Loucy (cell line): ENCODE measurements around the gene RAMAC.

Experiments
- H2AFZ ChIP-seq: fragments of 200-600 bp; sonication (generic); 2 replicates; pipeline ENCODE4 v1.6.0; 2016; ENCODE audit warnings: antibody characterized with exemption, mild to moderate bottlenecking, low read length, moderate library complexity
- H3F3A ChIP-seq: fragments of 200-600 bp; 2 replicates; pipeline ENCODE4 v1.6.0; 2016; ENCODE audit warnings: antibody characterized with exemption, low read depth, mild to moderate bottlenecking
- H3K27me3 ChIP-seq: fragments of 200-600 bp; sonication (generic); 2 replicates; pipeline ENCODE4 v1.6.1; 2014; ENCODE audit warnings: low read length, mild to moderate bottlenecking; ENCODE audit not compliant: insufficient read depth, poor library complexity, severe bottlenecking
- H3K36me3 ChIP-seq: fragments of 200-600 bp; sonication (generic); 2 replicates; pipeline ENCODE4 v1.6.1; 2016; ENCODE audit warnings: low read length; ENCODE audit not compliant: insufficient read depth
- H3K4me1 ChIP-seq: fragments of 200-600 bp; sonication (generic); 2 replicates; pipeline ENCODE4 v1.5.1; 2014; ENCODE audit warnings: low read length, mild to moderate bottlenecking; ENCODE audit not compliant: insufficient read depth, poor library complexity, severe bottlenecking
- H3K4me2 ChIP-seq: fragments of 200-600 bp; sonication (generic); 2 replicates; pipeline ENCODE4 v1.6.0; 2014; ENCODE audit warnings: antibody characterized with exemption, low read length, low read depth, mild to moderate bottlenecking; ENCODE audit not compliant: poor library complexity, severe bottlenecking
- H3K4me3 ChIP-seq: fragments of 200-600 bp; sonication (generic); 2 replicates; pipeline ENCODE4 v1.5.1; 2014; ENCODE audit warnings: low read length, mild to moderate bottlenecking, mixed read lengths; ENCODE audit not compliant: poor library complexity, severe bottlenecking
- H3K79me2 ChIP-seq: fragments of 200-600 bp; sonication (generic); 2 replicates; pipeline ENCODE4 v1.6.1; 2014; ENCODE audit warnings: low read length; ENCODE audit not compliant: insufficient read depth
- H3K9ac ChIP-seq: fragments of 200-600 bp; sonication (generic); 2 replicates; pipeline ENCODE4 v1.6.0; 2014; ENCODE audit warnings: mild to moderate bottlenecking, low read depth, low read length, moderate library complexity; ENCODE audit not compliant: poor library complexity, severe bottlenecking
- H3K9me2 ChIP-seq: fragments of 200-600 bp; sonication (generic); replicated peaks from 2 replicates; pipeline ENCODE4 v1.6.1; 2016; ENCODE audit warnings: low read depth, low read length, mixed read lengths
- H3K9me3 ChIP-seq: fragments of 200-600 bp; sonication (generic); 2 replicates; pipeline ENCODE4 v1.6.1; 2014; ENCODE audit warnings: mild to moderate bottlenecking, antibody characterized with exemption, low read length, low read depth; ENCODE audit not compliant: insufficient read depth
- H4K20me1 ChIP-seq: fragments of 200-600 bp; sonication (generic); 2 replicates; pipeline ENCODE4 v1.6.0; 2014; ENCODE audit warnings: antibody characterized with exemption, low read length, mild to moderate bottlenecking; ENCODE audit not compliant: insufficient read depth, poor library complexity, severe bottlenecking
- EZH2phosphoT487 ChIP-seq: fragments of 200-600 bp; IDR thresholded peaks from 2 replicates; pipeline ENCODE4 v1.6.1; 2018; ENCODE audit warnings: antibody characterized with exemption, mild to moderate bottlenecking, moderate library complexity, borderline replicate concordance
- TF ChIP-seq, protein P1 (sequence below): fragments of 200-600 bp; sonication (generic); conservative IDR thresholded peaks from 2 replicates; pipeline ENCODE4 v1.5.1; 2014; ENCODE audit warnings: mild to moderate bottlenecking, antibody characterized with exemption, low read length

RAMAC gene

DNA sequence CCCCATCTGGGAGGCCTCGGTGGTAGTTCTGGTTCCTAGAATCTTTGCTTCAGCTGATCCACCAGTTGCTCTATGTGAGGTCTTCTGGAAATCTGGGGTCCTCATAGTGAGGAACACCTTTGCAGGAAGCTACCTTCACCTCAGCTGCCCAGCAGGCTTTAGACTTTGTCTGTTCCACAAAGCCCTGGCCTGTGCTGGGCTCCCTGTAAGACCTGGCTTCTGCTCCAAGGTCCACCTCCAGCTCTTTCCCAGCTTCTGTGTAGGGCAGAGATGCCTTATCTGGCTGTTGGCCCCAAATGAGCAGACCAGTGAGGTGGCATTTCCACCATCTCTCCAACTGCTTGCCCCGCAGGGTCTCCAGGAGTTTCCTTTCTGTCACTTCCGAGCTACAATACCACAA is 25.2 kb upstream of the RAMAC start:
- Histone ChIP-seq H4K20me1 (no peaks in the 10 kb centered on the region), H3K36me3 (no peaks in the 10 kb centered on the region), H3K4me1 (no peaks in the 10 kb centered on the region), H3K4me2 (no peak overlapping the region), H3K9me2 (no peaks in the 10 kb centered on the region), H2AFZ (no peak overlapping the region), H3K9me3 (no peaks in the 10 kb centered on the region), H3K27me3 (no peaks in the 10 kb centered on the region), H3K79me2 (no peaks in the 10 kb centered on the region), H3K9ac (no peak overlapping the region), H3F3A (no peaks in the 10 kb centered on the region), H3K4me3 (no peak overlapping the region)
- no peak for TF ChIP-seq EZH2phosphoT487
- TF ChIP-seq, protein P1, sequence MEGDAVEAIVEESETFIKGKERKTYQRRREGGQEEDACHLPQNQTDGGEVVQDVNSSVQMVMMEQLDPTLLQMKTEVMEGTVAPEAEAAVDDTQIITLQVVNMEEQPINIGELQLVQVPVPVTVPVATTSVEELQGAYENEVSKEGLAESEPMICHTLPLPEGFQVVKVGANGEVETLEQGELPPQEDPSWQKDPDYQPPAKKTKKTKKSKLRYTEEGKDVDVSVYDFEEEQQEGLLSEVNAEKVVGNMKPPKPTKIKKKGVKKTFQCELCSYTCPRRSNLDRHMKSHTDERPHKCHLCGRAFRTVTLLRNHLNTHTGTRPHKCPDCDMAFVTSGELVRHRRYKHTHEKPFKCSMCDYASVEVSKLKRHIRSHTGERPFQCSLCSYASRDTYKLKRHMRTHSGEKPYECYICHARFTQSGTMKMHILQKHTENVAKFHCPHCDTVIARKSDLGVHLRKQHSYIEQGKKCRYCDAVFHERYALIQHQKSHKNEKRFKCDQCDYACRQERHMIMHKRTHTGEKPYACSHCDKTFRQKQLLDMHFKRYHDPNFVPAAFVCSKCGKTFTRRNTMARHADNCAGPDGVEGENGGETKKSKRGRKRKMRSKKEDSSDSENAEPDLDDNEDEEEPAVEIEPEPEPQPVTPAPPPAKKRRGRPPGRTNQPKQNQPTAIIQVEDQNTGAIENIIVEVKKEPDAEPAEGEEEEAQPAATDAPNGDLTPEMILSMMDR = no peak

DNA sequence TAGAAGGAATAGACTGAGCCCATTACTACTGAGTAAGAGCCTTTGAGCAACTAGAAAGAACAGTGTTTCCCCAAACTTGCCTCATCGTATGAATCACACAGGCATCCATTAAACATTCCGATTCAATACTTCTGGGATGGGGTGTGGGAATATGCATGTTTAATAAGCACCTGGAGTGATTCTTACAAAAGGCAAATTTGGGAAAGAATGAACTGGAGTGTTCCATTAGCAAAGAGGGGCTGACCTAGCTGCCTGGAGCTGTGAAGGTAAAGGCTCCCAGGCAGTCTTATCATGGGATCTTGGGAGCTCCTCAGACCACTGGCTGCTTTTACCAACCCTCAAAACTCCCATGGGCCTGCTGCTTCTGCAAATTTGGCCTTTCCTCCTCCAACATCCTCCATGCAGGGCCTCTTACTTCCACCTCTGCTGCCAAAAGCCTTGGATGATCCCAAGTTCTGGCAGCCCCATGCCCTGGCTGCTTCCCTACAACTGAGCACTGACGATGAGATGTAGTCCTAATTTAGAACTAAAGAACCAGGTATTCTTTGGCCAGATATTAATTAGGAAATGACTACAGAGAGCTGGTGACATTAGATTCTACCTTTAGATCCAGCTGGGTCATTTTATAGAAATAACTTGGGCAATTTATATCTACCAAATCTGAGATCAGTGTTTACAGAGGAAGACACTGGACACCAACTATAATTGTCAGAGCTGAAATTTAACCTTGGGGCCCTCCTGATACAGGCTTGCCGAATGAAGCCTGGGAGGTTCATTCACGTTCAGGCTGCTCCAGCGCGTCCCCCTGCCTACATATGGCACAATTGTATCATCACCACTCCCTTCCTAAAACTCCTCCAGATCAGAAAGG is 22.3 kb upstream of the RAMAC start:
- Histone ChIP-seq H3K4me3 (no peak overlapping the region), H3K79me2 (no peaks in the 10 kb centered on the region), H3K9me2 (no peaks in the 10 kb centered on the region), H2AFZ (no peak overlapping the region), H3K27me3 (no peaks in the 10 kb centered on the region), H3K9ac (no peak overlapping the region), H3F3A (no peaks in the 10 kb centered on the region), H3K36me3 (no peaks in the 10 kb centered on the region), H3K4me1 (no peaks in the 10 kb centered on the region), H3K4me2 (no peak overlapping the region), H4K20me1 (no peaks in the 10 kb centered on the region), H3K9me3 (no peaks in the 10 kb centered on the region)
- TF ChIP-seq, protein P1 = no peak
- TF ChIP-seq EZH2phosphoT487 = no peak

DNA sequence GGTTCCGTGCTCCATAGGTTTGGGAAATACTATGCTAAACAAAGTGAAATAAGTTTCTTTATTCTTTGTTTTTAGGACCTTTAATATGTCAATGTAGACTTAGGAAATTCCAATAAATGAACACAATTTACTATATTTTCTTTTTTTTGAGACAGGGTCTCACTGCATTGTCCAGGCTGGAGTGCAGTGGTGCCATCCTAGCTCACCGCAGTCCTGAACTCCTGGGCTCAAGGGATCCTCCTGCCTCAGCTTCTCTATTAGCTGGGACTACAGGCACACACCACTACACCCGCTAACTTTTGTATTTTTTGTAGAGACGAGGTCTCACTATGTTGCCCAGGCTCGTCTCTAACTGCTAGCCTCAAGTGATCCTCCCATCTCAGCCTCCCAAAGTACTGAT is 21.1 kb upstream of the RAMAC start:
- Histone ChIP-seq H3K27me3 (no peaks in the 10 kb centered on the region), H3K4me1 (no peaks in the 10 kb centered on the region), H3K9me2 (no peaks in the 10 kb centered on the region), H3K9me3 (no peaks in the 10 kb centered on the region), H3K79me2 (no peaks in the 10 kb centered on the region), H3F3A (no peaks in the 10 kb centered on the region), H3K4me3 (no peak overlapping the region), H4K20me1 (no peaks in the 10 kb centered on the region), H3K4me2 (no peak overlapping the region), H3K9ac (no peak overlapping the region), H2AFZ (no peak overlapping the region), H3K36me3 (no peaks in the 10 kb centered on the region)
- TF ChIP-seq EZH2phosphoT487 = no peak
- TF ChIP-seq, protein P1 = no peak
